SK-N-SH treated with all-trans-retinoic acid at 6 μM for 48 hours (cell line): ENCODE results near the gene GIPC2.

Experiments used
- ATAC-seq: fragments of 200-7000 bp; cut with Tn5 transposase; 3 replicates; pipeline ENCODE4 v1.9.1; 2020; ENCODE audit warnings: mild to moderate bottlenecking, moderate library complexity
- ARNTL ChIP-seq: fragments of 450-650 bp; formaldehyde crosslinking; IDR thresholded peaks from 2 replicates; pipeline ENCODE4 v1.5.0; 2020; ENCODE audit warnings: low read depth, mild to moderate bottlenecking, moderate library complexity, borderline replicate concordance
- BACH2 ChIP-seq: fragments of 250-450 bp; sonication (Bioruptor Pico); IDR thresholded peaks from 2 replicates; pipeline ENCODE4 v1.9.0; 2021; ENCODE audit warnings: mild to moderate bottlenecking, borderline replicate concordance
- CREB5 ChIP-seq: fragments of 250-450 bp; sonication (Bioruptor Pico); IDR thresholded peaks from 2 replicates; pipeline ENCODE4 v1.5.1; 2020; ENCODE audit warnings: low read depth, mild to moderate bottlenecking, moderate library complexity
- ESRRG ChIP-seq: fragments of 250-450 bp; sonication (Bioruptor Pico); IDR thresholded peaks from 2 replicates; pipeline ENCODE4 v1.6.1; 2021; ENCODE audit warnings: mild to moderate bottlenecking
- GLIS3 ChIP-seq: fragments of 250-450 bp; sonication (Bioruptor Pico); IDR thresholded peaks from 2 replicates; pipeline ENCODE4 v1.5.0; 2020; ENCODE audit warnings: mild to moderate bottlenecking, moderate library complexity
- ISL1 ChIP-seq: fragments of 250-450 bp; sonication (Bioruptor Pico); IDR thresholded peaks from 2 replicates; pipeline ENCODE4 v2.1.2; 2022; ENCODE audit warnings: mild to moderate bottlenecking, moderate library complexity
- OSR1 ChIP-seq: fragments of 250-450 bp; sonication (Bioruptor Pico); IDR thresholded peaks from 2 replicates; pipeline ENCODE4 v1.8.0; 2022; ENCODE audit warnings: moderate library complexity, mild to moderate bottlenecking, inconsistent platforms
- PATZ1 ChIP-seq: fragments of 250-450 bp; sonication (Bioruptor Pico); IDR thresholded peaks from 2 replicates; pipeline ENCODE4 v1.8.0; 2020; ENCODE audit warnings: mild to moderate bottlenecking, moderate library complexity, borderline replicate concordance
- POU6F1 ChIP-seq: fragments of 250-450 bp; sonication (Bioruptor Pico); IDR thresholded peaks from 2 replicates; pipeline ENCODE4 v1.8.0; 2021; ENCODE audit warnings: low read depth, mild to moderate bottlenecking, moderate library complexity, borderline replicate concordance
- PPARA ChIP-seq: fragments of 250-450 bp; sonication (Bioruptor Pico); IDR thresholded peaks from 2 replicates; pipeline ENCODE4 v1.5.0; 2020; ENCODE audit warnings: mild to moderate bottlenecking, borderline replicate concordance
- RARB ChIP-seq: fragments of 250-450 bp; sonication (Bioruptor Pico); IDR thresholded peaks from 2 replicates; pipeline ENCODE4 v1.8.0; 2021; ENCODE audit warnings: mild to moderate bottlenecking, moderate library complexity
- SNAI2 ChIP-seq: fragments of 250-450 bp; sonication (Bioruptor Pico); IDR thresholded peaks from 2 replicates; pipeline ENCODE4 v1.5.0; 2020; ENCODE audit warnings: mild to moderate bottlenecking, moderate library complexity
- TCF4 ChIP-seq: fragments of 250-450 bp; sonication (Bioruptor Pico); IDR thresholded peaks from 2 replicates; pipeline ENCODE4 v1.8.0; 2021; ENCODE audit warnings: mild to moderate bottlenecking, moderate library complexity, borderline replicate concordance
- TOX ChIP-seq: fragments of 250-450 bp; sonication (Bioruptor Pico); IDR thresholded peaks from 2 replicates; pipeline ENCODE4 v1.8.0; 2021; ENCODE audit warnings: mild to moderate bottlenecking, moderate library complexity, borderline replicate concordance
- TSHZ2 ChIP-seq: fragments of 250-450 bp; sonication (Bioruptor Pico); IDR thresholded peaks from 2 replicates; pipeline ENCODE4 v1.5.0; 2020; ENCODE audit warnings: mild to moderate bottlenecking, moderate library complexity
- ZFP3 ChIP-seq: fragments of 250-450 bp; sonication (Bioruptor Pico); IDR thresholded peaks from 2 replicates; pipeline ENCODE4 v1.5.0; 2020; ENCODE audit warnings: mild to moderate bottlenecking, moderate library complexity
- ZFP30 ChIP-seq: fragments of 450-650 bp; formaldehyde crosslinking; IDR thresholded peaks from 2 replicates; pipeline ENCODE4 v1.5.0; 2022; ENCODE audit warnings: mild to moderate bottlenecking, moderate library complexity
- ZNF565 ChIP-seq: fragments of 450-650 bp; formaldehyde crosslinking; conservative IDR thresholded peaks from 2 replicates; pipeline ENCODE4 v1.5.0; 2020; ENCODE audit warnings: low read depth, mild to moderate bottlenecking, moderate library complexity
- ZNF8 ChIP-seq: fragments of 450-650 bp; formaldehyde crosslinking; IDR thresholded peaks from 2 replicates; pipeline ENCODE4 v1.5.0; 2020; ENCODE audit warnings: mild to moderate bottlenecking, moderate library complexity

The GIPC2 gene

GRCh38 chr1:78047631-78048030 lies 1.9 kb downstream of the GIPC2 start (continued):
- no peak for TF ChIP-seq TSHZ2 (CRISPR knock-in tag)
- no peak for TF ChIP-seq PPARA (CRISPR knock-in tag)
- TF ChIP-seq ISL1 (CRISPR knock-in tag): no peak
- TF ChIP-seq CREB5 (CRISPR knock-in tag): no peak
- TF ChIP-seq TCF4 (CRISPR knock-in tag): no peak
- TF ChIP-seq RARB (CRISPR knock-in tag): no peak
- no peak for TF ChIP-seq ARNTL

GRCh38 chr1:78048446-78048845 lies 2.7 kb downstream of the GIPC2 start:
- TF ChIP-seq GLIS3 (CRISPR knock-in tag): no peak
- TF ChIP-seq PPARA (CRISPR knock-in tag): no peak
- no peak for TF ChIP-seq SNAI2
- TF ChIP-seq OSR1 (CRISPR knock-in tag): no peak
- no peak for TF ChIP-seq TOX (CRISPR knock-in tag)
- TF ChIP-seq ZNF8 (CRISPR knock-in tag): no peak
- no peak for TF ChIP-seq BACH2 (CRISPR knock-in tag)
- TF ChIP-seq POU6F1 (CRISPR knock-in tag): no peak
- TF ChIP-seq CREB5 (CRISPR knock-in tag): no peak
- TF ChIP-seq ZNF565 (CRISPR knock-in tag): no peak
- no peak for TF ChIP-seq ARNTL
- TF ChIP-seq TCF4 (CRISPR knock-in tag): no peak
- TF ChIP-seq TSHZ2 (CRISPR knock-in tag): no peak
- ATAC-seq: no peak

GRCh38 chr1:78049396-78049795 lies 3.6 kb downstream of the GIPC2 start:
- ATAC-seq: no peak
- TF ChIP-seq ZNF8 (CRISPR knock-in tag) (no peak), SNAI2 (no peak), TOX (CRISPR knock-in tag) (no peak), ESRRG (CRISPR knock-in tag) (no peak), ZFP3 (no peak), ZFP30 (CRISPR knock-in tag) (no peak), ARNTL (no peak), ZNF565 (CRISPR knock-in tag) (no peak), OSR1 (CRISPR knock-in tag) (no peak), PATZ1 (CRISPR knock-in tag) (no peak), RARB (CRISPR knock-in tag) (no peak), BACH2 (CRISPR knock-in tag) (no peak), TCF4 (CRISPR knock-in tag) (no peak), POU6F1 (CRISPR knock-in tag) (no peak), CREB5 (CRISPR knock-in tag) (no peak), GLIS3 (CRISPR knock-in tag) (no peak)
